ENCODE data around the gene PLEKHA7. TPM values are rescaled to one million over a fixed set of nuclear protein-coding genes. Genes with fewer than 3 reads are reported as not detected.

Gene PLEKHA7
- total and polyA plus RNA-seq, 2 of the 13 experiments (the other 11 are each of a cell fraction or from before 2014, with no cell fraction given): 17.5 to 18.7 TPM

DNA sequence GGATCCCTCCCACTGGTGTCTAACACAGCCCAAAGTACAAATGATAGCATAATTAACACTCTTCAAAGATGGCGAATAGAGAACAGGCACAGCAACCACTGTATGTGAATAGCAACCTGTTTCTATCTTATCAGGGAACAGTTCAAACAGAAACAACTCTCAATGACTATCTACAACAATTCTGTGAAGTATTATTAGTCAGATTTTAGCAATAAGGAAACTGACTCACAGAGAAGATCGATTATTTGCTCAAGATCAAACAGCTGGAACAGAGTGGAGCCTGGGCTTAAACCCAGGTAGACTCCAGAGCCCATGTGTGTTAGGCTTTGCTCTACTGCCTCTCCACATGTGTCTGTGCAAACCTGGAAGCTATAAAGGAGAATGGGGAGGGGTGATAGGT is 187.1 kb downstream of the PLEKHA7 start:
- Histone ChIP-seq H4K20me1 (ENCODE audit: insufficient read depth, low read length) (no peaks in the 10 kb centered on the region), H3K4me3 (replicated peaks in 1 of 3; ENCODE audit: insufficient read depth in 1 of 3, low read depth in 2 of 3, low read length in 3 of 3) (no peak overlapping the region), H3K9me3 (ENCODE audit: low read length) (no peaks in the 10 kb centered on the region), H2AFZ (ENCODE audit: low read length) (no peak overlapping the region), H3K79me2 (ENCODE audit: insufficient read depth, low read length) (no peaks in the 10 kb centered on the region), H3K4me1 (ENCODE audit: insufficient read depth, low read length) (no peaks in the 10 kb centered on the region), H3K4me2 (ENCODE audit: low read depth, low read length) (no peak overlapping the region), H3K27ac (ENCODE audit: extremely low read length, insufficient read depth, low read length) (no peak overlapping the region), H3K27me3 (ENCODE audit: control insufficient read depth in 1 of 2, insufficient read depth in 2 of 2, low read length in 2 of 2) (no peaks in the 10 kb centered on the region), H3K9ac (ENCODE audit: insufficient read depth, low read depth, low read length) (no peak overlapping the region), H3K36me3 (replicated peaks in 1 of 2; ENCODE audit: control insufficient read depth in 1 of 2, insufficient read depth in 2 of 2, low read length in 2 of 2) (peaks cover 13 to 56% of the 10 kb centered on the region in 2 experiments; a peak in 4 of 5 replicates)
- ChIA-PET CTCF (ENCODE audit: low intra/inter-chr PET ratio, low total read pairs) (no interaction called here), POLR2A (no interaction called here)
- WGBS (ENCODE audit: low lambda C conversion rate): 68% methylated on average over 2 of the region's 2 CpGs
- intact Hi-C loops (cut with micrococcal nuclease; ENCODE audit: unreplicated experiment): no loop called here
- BruUV-seq (replicated peaks): no TSS peak
- no peak for DNase-seq (ENCODE audit: low spot score)
- in situ Hi-C loops (cut with HindIII; ENCODE audit: extremely low pct_ligation_motif_present, low pct_unique_long_range_greater_than_20kb): loop anchor here (10.0 kb wide), 1 partner anchor 238 kb away; no protein-coding TSS in a partner anchor
- FAIRE-seq: no peak
- ATAC-seq: no peak
- TF ChIP-seq ZNF292 (CRISPR knock-in tag; IDR thresholded peaks at IDR 0.05; ENCODE audit: borderline replicate concordance, low read depth) (no peak), THAP11 (CRISPR knock-in tag; IDR thresholded peaks at IDR 0.05) (no peak), POLR2A (IDR thresholded peaks at IDR 0.05; ENCODE audit: insufficient read depth in 1 of 2, low read depth in 2 of 2, low read length in 2 of 2) (no peak), ZNF768 (CRISPR knock-in tag; IDR thresholded peaks at IDR 0.05) (no peak), MTA3 (CRISPR knock-in tag; IDR thresholded peaks at IDR 0.05) (no peak), ZNF484 (CRISPR knock-in tag; IDR thresholded peaks at IDR 0.05; ENCODE audit: borderline replicate concordance, low read depth) (no peak), NFYB (CRISPR knock-in tag; IDR thresholded peaks at IDR 0.05) (no peak), XBP1 (CRISPR knock-in tag; IDR thresholded peaks at IDR 0.05) (no peak), ZNF510 (CRISPR knock-in tag; IDR thresholded peaks at IDR 0.05; ENCODE audit: low read depth) (no peak)
- TF ChIP-seq, protein P1, sequence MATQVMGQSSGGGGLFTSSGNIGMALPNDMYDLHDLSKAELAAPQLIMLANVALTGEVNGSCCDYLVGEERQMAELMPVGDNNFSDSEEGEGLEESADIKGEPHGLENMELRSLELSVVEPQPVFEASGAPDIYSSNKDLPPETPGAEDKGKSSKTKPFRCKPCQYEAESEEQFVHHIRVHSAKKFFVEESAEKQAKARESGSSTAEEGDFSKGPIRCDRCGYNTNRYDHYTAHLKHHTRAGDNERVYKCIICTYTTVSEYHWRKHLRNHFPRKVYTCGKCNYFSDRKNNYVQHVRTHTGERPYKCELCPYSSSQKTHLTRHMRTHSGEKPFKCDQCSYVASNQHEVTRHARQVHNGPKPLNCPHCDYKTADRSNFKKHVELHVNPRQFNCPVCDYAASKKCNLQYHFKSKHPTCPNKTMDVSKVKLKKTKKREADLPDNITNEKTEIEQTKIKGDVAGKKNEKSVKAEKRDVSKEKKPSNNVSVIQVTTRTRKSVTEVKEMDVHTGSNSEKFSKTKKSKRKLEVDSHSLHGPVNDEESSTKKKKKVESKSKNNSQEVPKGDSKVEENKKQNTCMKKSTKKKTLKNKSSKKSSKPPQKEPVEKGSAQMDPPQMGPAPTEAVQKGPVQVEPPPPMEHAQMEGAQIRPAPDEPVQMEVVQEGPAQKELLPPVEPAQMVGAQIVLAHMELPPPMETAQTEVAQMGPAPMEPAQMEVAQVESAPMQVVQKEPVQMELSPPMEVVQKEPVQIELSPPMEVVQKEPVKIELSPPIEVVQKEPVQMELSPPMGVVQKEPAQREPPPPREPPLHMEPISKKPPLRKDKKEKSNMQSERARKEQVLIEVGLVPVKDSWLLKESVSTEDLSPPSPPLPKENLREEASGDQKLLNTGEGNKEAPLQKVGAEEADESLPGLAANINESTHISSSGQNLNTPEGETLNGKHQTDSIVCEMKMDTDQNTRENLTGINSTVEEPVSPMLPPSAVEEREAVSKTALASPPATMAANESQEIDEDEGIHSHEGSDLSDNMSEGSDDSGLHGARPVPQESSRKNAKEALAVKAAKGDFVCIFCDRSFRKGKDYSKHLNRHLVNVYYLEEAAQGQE (IDR thresholded peaks at IDR 0.05; ENCODE audit: borderline replicate concordance in 1 of 2, low read depth in 1 of 2, low read length in 2 of 2): no peak
